ENCODE measurements around the gene MYO5A.
"Not testable (repeated sequence)": the region's sequence is repeated elsewhere in the genome, so short reads cannot be mapped to it uniquely, and the experiment has no call there.

Gene MYO5A

GRCh38 chr15:52537459-52537858, 8.8 kb upstream of the MYO5A start:
- no peak for DNase-seq

GRCh38 chr15:52532427-52532826, 3.7 kb upstream of the MYO5A start:
- DNase-seq, result no peak

DNA sequence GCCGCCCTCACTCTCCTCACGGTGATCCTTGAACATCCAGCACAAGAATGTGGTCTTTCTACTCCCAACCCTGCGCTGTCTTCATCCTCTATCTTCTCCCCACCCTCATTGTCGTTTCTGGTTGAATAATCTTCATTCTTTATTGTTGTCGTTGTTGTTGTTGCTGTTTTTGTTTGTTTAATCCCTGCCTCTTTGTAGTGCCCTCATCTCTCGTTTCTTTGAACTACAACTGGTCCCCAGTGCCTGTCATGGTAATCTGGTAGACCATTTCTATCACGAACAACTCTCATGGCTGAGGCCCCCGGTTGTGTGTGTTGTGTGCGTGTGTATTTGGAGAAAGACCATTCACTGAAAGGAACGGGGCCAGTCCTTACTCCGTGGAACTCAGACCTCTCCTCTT, 1.3 kb upstream of the MYO5A start:
- no peak for DNase-seq

- DNase-seq, result peak; percentile 5 to 11
Measured at GRCh38 chr15:52529341-52529924, 753 bp upstream of the MYO5A start.

GRCh38 chr15:52527911-52528563, 643 bp downstream of the MYO5A start:
- peak; percentile 40 to 47 for DNase-seq

GRCh38 chr15:52527196-52527910, 1.3 kb downstream of the MYO5A start:
- DNase-seq, result no peak

DNA sequence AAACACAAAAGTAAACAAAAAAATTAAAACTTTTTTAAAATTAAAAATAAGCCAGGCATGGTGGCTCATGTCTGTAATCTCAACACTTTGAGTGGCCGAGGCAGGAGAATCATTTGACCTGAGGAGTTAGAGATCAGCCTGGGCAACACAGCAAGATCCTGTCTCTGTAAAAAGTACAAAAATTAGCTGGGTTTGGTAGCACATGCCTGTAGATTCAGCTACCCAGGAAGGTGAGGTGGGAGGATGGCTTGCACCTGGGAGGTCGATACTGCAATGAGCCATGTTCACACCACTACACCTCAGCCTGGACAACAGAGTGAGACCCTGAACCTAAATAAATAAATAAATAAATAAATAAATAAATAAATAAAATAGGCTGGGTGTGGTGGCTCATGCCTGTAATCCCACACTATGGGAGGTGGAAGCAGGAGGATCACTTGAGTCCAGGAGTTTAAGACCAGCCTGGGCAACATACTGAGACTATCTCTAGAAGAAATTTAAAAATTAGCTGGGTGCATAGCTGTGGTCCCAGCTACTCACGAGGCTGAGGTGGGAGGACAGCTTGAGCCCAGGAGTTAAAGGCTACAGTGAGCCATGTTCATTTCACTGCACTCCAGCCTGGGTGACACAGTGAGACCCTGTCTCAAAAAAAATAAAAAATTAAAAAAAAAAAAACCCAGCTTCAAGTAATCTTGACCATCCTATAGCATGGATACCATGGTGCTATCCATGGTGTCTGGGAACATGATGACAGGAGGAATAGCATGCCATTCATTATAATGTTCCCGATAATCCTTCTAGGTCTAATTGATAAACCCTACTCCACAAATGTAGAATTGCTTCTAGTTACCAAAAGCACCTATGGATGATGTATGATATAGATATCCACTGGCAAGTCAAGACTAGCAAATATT, 4.2 kb downstream of the MYO5A start:
- no peak for DNase-seq

GRCh38 chr15:52523647-52524046, 5.0 kb downstream of the MYO5A start:
- no peak for DNase-seq

- DNase-seq, result no peak
Measured at GRCh38 chr15:52523192-52523591, 5.5 kb downstream of the MYO5A start.

GRCh38 chr15:52521682-52522081, 7.0 kb downstream of the MYO5A start:
- DNase-seq, result no peak

DNA sequence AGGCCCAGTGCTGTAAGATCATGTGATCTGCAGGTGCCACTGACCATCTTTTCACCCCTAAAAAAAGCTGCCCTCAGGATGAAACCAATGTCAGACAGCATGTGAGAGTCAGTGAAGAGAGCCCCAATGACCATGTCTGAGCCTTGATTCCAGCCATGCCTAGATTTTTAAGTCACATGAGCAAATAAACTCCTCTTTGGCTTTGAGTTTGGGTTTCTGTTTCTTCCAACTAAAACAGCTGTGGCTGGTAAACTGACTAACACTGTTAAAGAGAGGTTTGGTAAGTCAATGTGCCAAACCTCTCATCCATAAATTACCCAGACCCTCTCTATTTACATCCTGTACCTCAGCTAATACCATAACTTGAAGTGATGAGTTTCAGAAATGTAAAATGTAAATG, 8.3 kb downstream of the MYO5A start:
- DNase-seq, result no peak

- no peak for DNase-seq
Measured at GRCh38 chr15:52518487-52519371, 10.0 kb downstream of the MYO5A start.

DNA sequence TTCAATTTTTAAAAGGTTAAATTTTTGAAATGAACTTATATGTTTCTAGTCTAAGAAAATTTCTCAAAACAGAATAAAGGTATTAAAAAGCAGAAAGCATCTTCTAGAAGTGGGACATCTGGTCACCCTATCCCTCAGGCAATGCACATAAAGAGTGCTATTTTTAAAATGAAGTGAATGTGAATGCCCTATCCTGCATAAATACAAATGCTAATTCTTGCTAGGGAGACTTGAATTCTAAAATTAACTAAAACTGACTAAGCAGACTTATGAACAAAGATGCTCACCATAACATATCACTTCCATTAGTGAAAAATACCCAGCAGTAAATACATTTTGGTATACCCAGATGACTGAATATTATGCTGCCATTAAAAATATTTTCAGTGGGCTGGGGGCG, 11.7 kb downstream of the MYO5A start:
- no peak for DNase-seq

DNA sequence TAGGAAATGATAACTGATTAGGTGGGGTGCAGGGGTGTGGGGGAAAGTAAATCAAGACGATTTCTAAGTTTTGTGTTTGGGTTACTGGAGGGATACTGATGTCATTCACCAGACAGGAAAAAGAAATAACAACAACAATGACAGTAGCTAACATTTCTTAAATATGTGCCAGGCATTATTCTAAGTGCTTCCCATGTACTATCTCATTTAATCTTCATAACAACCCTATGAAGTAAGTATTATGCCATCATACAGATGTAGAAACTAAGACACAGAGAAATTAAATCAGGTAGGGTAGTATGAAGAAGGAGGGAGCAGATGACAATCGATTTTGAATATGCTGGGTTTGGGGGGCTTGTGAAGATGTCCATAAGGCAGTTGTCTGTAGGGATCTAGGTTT, 13.3 kb downstream of the MYO5A start:
- no peak for DNase-seq

GRCh38 chr15:52514482-52514881, 14.2 kb downstream of the MYO5A start:
- no peak for DNase-seq

DNA sequence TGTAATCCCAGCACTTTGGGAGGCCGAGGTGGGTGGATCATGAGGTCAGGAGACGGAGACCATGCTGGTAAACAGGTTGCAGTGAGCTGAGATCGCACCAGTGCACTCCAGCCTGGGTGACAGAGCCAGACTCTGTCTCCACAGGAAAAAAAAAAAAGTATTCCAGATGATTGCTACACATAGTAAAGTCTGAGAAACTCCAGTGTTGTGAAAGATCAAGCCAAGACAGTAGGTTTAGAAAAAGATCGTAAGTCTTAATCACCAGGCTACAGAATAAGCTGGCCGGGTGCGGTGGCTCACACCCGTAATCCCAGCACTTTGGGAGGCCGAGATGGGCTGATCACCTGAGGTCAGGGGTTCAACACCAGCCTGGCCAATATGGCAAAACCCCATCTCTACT, 15.8 kb downstream of the MYO5A start:
- not testable (repeated sequence) for DNase-seq

GRCh38 chr15:52511084-52511483, 17.6 kb downstream of the MYO5A start:
- no peak for DNase-seq

- no peak for DNase-seq
Measured at GRCh38 chr15:52509500-52510245, 19.0 kb downstream of the MYO5A start.

GRCh38 chr15:52506549-52506948, 22.1 kb downstream of the MYO5A start:
- DNase-seq, result no peak

DNA sequence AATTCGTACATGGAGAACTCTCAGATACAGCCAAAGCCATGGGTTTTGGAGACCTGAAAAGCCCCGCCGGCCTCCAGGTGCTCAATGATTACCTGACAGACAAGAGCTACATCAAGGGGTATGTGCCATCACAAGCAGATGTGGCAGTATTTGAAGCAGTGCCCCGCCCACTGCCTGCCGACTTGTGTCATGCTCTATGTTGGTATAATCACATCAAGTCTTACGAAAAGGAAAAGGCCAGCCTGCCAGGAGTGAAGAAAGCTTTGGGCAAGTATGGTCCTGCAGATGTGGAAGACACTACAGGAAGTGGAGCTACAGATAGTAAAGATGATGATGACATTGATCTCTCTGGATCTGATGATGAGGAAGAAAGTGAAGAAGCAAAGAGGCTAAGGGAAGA, 23.5 kb downstream of the MYO5A start:
- no peak for DNase-seq

DNA sequence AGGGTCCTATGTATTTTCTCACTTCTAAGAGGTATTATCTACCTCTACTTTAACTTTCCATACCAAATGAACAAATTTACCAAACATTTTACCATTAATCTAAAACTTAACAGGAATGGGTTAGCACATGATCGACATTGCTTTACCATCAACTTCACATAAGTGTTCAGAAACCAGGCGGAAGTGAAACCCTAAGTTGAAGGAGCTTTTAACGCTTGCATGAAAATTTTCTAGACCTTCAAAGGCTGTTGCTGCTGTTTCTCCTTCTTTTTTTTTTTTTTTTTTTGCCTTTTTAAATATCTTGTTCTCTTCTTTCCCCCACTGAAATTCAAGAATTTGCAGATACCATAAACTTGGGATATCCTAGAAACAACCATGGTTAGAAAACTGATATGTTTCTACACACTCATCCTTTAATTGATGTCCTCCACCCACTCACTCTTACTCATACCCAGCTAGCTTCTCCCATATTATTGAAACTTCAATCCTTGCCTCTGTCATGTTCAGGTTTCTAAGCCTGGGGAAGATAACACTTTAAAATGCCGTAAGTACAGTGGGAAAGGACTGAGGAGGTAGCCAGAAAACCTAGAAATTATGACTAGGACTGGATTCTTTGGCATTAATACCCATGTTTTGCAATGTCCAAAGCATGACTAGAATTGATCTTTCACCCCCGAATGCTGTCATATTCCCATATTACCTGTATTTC, 24.7 kb downstream of the MYO5A start:
- DNase-seq, result no peak
